ENCODE results near the gene MAML3.

MAML3 gene

DNA sequence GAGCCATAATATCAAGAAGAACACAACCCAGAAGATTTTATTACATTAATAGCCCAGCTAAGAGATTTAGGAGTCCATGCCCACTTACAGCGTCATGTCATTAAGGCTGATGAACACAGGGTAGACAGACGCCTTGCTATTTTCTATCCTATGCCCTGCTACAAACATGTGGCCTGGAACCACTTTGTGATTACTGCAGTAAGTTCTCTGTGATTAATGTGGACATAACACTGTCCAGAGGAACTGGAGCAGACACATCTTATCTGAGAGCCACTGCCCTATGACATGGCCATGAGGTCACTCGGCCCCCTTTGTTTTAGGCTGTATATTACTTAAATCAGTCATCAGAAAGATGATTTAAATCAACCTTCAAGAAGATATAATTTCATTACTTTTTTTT lies 211.7 kb downstream of the MAML3 start:
- TF ChIP-seq, protein P1, sequence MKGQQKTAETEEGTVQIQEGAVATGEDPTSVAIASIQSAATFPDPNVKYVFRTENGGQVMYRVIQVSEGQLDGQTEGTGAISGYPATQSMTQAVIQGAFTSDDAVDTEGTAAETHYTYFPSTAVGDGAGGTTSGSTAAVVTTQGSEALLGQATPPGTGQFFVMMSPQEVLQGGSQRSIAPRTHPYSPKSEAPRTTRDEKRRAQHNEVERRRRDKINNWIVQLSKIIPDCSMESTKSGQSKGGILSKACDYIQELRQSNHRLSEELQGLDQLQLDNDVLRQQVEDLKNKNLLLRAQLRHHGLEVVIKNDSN (IDR thresholded peaks at IDR 0.05) = no peak
- TF ChIP-seq NFIC (IDR thresholded peaks at IDR 0.05) (no peak), EP300 (IDR thresholded peaks at IDR 0.05; ENCODE audit: borderline replicate concordance) (no peak), TEAD4 (IDR thresholded peaks at IDR 0.05) (no peak), RAD21 (IDR thresholded peaks at IDR 0.05; ENCODE audit: low read depth) (no peak)

DNA sequence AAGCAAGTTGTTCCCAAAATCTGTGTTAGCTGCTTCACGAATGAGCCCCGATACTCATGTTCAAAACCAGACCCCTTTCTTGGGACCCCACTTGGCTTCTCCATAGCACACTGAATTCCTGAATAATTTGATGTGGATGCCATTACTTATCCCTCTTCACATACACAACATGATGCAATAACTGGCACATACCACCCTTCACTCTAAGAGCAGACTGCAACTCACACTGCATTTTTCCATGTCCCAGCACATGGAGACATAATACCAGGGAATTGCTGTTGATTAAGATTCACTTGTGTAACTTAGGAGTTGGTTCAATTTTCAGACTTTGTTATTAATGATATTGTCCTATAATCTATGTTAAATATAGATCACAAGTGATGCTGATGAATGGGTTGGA lies 213.4 kb downstream of the MAML3 start:
- TF ChIP-seq TCF12 (IDR thresholded peaks at IDR 0.05; ENCODE audit: low read depth) (no peak), ZBTB7A (IDR thresholded peaks at IDR 0.05; ENCODE audit: low read depth) (no peak), CREB1 (IDR thresholded peaks at IDR 0.05; ENCODE audit: low read depth) (no peak), FOXM1 (IDR thresholded peaks at IDR 0.05; ENCODE audit: borderline replicate concordance, low read depth) (no peak), CEBPB (IDR thresholded peaks at IDR 0.05) (no peak; the same call in 1 of the 2 replicates), YY1 (IDR thresholded peaks at IDR 0.05; ENCODE audit: low read depth) (no peak), EP300 (IDR thresholded peaks at IDR 0.05; ENCODE audit: borderline replicate concordance) (no peak), NFIC (IDR thresholded peaks at IDR 0.05) (no peak)
- TF ChIP-seq, protein P2, sequence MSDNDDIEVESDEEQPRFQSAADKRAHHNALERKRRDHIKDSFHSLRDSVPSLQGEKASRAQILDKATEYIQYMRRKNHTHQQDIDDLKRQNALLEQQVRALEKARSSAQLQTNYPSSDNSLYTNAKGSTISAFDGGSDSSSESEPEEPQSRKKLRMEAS (IDR thresholded peaks at IDR 0.05) = no peak
- TF ChIP-seq, protein P3, sequence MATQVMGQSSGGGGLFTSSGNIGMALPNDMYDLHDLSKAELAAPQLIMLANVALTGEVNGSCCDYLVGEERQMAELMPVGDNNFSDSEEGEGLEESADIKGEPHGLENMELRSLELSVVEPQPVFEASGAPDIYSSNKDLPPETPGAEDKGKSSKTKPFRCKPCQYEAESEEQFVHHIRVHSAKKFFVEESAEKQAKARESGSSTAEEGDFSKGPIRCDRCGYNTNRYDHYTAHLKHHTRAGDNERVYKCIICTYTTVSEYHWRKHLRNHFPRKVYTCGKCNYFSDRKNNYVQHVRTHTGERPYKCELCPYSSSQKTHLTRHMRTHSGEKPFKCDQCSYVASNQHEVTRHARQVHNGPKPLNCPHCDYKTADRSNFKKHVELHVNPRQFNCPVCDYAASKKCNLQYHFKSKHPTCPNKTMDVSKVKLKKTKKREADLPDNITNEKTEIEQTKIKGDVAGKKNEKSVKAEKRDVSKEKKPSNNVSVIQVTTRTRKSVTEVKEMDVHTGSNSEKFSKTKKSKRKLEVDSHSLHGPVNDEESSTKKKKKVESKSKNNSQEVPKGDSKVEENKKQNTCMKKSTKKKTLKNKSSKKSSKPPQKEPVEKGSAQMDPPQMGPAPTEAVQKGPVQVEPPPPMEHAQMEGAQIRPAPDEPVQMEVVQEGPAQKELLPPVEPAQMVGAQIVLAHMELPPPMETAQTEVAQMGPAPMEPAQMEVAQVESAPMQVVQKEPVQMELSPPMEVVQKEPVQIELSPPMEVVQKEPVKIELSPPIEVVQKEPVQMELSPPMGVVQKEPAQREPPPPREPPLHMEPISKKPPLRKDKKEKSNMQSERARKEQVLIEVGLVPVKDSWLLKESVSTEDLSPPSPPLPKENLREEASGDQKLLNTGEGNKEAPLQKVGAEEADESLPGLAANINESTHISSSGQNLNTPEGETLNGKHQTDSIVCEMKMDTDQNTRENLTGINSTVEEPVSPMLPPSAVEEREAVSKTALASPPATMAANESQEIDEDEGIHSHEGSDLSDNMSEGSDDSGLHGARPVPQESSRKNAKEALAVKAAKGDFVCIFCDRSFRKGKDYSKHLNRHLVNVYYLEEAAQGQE (IDR thresholded peaks at IDR 0.05; ENCODE audit: low read depth) = no peak
- TF ChIP-seq, protein P1 (IDR thresholded peaks at IDR 0.05) = no peak

DNA sequence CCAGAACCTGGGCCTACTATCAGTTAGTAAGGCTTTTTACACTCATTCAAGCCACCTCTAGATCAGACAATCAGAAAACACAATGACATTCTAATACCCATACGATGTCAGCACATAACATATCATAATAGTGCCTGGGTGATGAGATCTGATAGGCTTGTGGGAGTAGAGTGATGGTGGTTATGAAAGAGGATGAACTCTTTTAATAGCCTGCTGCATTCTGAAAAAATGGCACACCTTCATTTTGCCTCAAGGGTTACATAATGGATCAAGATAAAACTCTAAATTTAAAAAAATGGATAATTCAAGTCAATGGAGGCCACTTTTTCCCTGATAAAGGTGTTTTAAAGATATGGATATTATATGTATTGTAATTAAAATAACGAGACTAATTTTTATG lies 215.6 kb downstream of the MAML3 start:
- TF ChIP-seq ZBTB7A (IDR thresholded peaks at IDR 0.05; ENCODE audit: low read depth) (no peak), YY1 (IDR thresholded peaks at IDR 0.05; ENCODE audit: low read depth) (no peak), EGR1 (IDR thresholded peaks at IDR 0.05) (no peak), CEBPB (IDR thresholded peaks at IDR 0.05) (no peak), TCF12 (IDR thresholded peaks at IDR 0.05; ENCODE audit: low read depth) (no peak), EP300 (IDR thresholded peaks at IDR 0.05; ENCODE audit: borderline replicate concordance) (no peak), TAF1 (IDR thresholded peaks at IDR 0.05; ENCODE audit: low read depth) (no peak), RAD21 (IDR thresholded peaks at IDR 0.05; ENCODE audit: low read depth) (no peak), TEAD4 (IDR thresholded peaks at IDR 0.05) (no peak), FOXM1 (IDR thresholded peaks at IDR 0.05; ENCODE audit: borderline replicate concordance, low read depth) (no peak), CREB1 (IDR thresholded peaks at IDR 0.05; ENCODE audit: low read depth) (no peak)
- TF ChIP-seq, protein P2 (IDR thresholded peaks at IDR 0.05) = no peak
- TF ChIP-seq, protein P1 (IDR thresholded peaks at IDR 0.05) = no peak
- TF ChIP-seq, protein P3 (IDR thresholded peaks at IDR 0.05; ENCODE audit: low read depth) = no peak

DNA sequence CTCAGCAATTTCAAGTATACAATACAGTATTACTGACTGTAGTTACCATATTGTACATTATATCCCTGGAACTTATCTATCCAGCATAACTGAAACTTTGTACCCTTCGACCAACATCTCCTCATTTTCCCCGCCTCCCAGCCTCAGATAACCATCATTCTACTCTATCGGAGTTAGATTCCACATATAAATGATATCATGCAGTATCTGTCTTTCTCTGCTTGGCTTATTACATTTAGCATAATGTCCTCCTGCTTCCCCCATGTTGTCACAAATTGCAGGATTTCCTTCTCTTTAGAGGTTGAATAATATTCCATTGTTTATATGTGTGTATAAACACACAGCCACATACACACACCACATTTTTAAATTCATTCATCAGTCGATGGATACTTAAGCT lies 218.1 kb downstream of the MAML3 start:
- TF ChIP-seq EGR1 (IDR thresholded peaks at IDR 0.05) = no peak
- no peak for TF ChIP-seq ZBTB7A (IDR thresholded peaks at IDR 0.05; ENCODE audit: low read depth)
- TF ChIP-seq, protein P2 (IDR thresholded peaks at IDR 0.05) = no peak
- no peak for TF ChIP-seq CEBPB (IDR thresholded peaks at IDR 0.05)
- no peak for TF ChIP-seq TEAD4 (IDR thresholded peaks at IDR 0.05)
- TF ChIP-seq FOXM1 (IDR thresholded peaks at IDR 0.05; ENCODE audit: borderline replicate concordance, low read depth) = no peak
- TF ChIP-seq TCF12 (IDR thresholded peaks at IDR 0.05; ENCODE audit: low read depth) = no peak
- no peak for TF ChIP-seq TAF1 (IDR thresholded peaks at IDR 0.05; ENCODE audit: low read depth)
- TF ChIP-seq NFIC (IDR thresholded peaks at IDR 0.05) = no peak
- TF ChIP-seq, protein P1 (IDR thresholded peaks at IDR 0.05) = no peak
- no peak for TF ChIP-seq CREB1 (IDR thresholded peaks at IDR 0.05; ENCODE audit: low read depth)
- TF ChIP-seq, protein P3 (IDR thresholded peaks at IDR 0.05; ENCODE audit: low read depth) = no peak
- TF ChIP-seq RAD21 (IDR thresholded peaks at IDR 0.05; ENCODE audit: low read depth) = no peak
- TF ChIP-seq YY1 (IDR thresholded peaks at IDR 0.05; ENCODE audit: low read depth) = no peak
- TF ChIP-seq EP300 (IDR thresholded peaks at IDR 0.05; ENCODE audit: borderline replicate concordance) = no peak

Data from Ishikawa (cell line).